Fibroblast of the conjunctiva (primary cell): ENCODE results near the gene YPEL4.
A peak's percentile ranks its signal among the peaks of the same experiment; 100 is the strongest.

Experiments
- DNase-seq: peaks from one replicate; pipeline ENCODE4 v3.0.0-alpha.2; 2010; ENCODE audit warnings: low read depth

Gene YPEL4

GRCh38 chr11:57632116-57632515 is 17.6 kb downstream of the YPEL4 start:
- DNase-seq, result no peak

GRCh38 chr11:57630171-57630570 is 19.5 kb downstream of the YPEL4 start:
- DNase-seq, result no peak

GRCh38 chr11:57626895-57627294 is 22.8 kb downstream of the YPEL4 start:
- DNase-seq, result no peak

- DNase-seq, result no peak
Observed at GRCh38 chr11:57624864-57625263, 24.8 kb downstream of the YPEL4 start.

- DNase-seq, result no peak
Observed at GRCh38 chr11:57622263-57622662, 27.4 kb downstream of the YPEL4 start.

- DNase-seq, result no peak
Observed at GRCh38 chr11:57620467-57620866, 29.2 kb downstream of the YPEL4 start.

- no peak for DNase-seq
Observed at GRCh38 chr11:57619331-57619730, 30.4 kb downstream of the YPEL4 start.

- DNase-seq, result no peak
Observed at GRCh38 chr11:57618438-57618837, 31.3 kb downstream of the YPEL4 start.

- DNase-seq, result no peak
Observed at GRCh38 chr11:57616595-57616994, 33.1 kb downstream of the YPEL4 start.

GRCh38 chr11:57615308-57615707 is 34.4 kb downstream of the YPEL4 start:
- DNase-seq, result no peak

- DNase-seq, result no peak
Observed at GRCh38 chr11:57614234-57614772, 35.4 kb downstream of the YPEL4 start.

- DNase-seq, result no peak
Observed at GRCh38 chr11:57610170-57610569, 39.5 kb downstream of the YPEL4 start.

GRCh38 chr11:57605028-57605420 is 44.7 kb downstream of the YPEL4 start:
- DNase-seq, result no peak

- DNase-seq, result no peak
Observed at GRCh38 chr11:57604296-57605027, 45.2 kb downstream of the YPEL4 start.

- DNase-seq, result no peak
Observed at GRCh38 chr11:57601297-57601696, 48.4 kb downstream of the YPEL4 start.

GRCh38 chr11:57599381-57599780 is 50.3 kb downstream of the YPEL4 start:
- no peak for DNase-seq

- DNase-seq, result no peak
Observed at GRCh38 chr11:57598831-57599155, 50.9 kb downstream of the YPEL4 start.

GRCh38 chr11:57597916-57598830 is 51.5 kb downstream of the YPEL4 start:
- DNase-seq, result peak; percentile 65

- peak; percentile 31 for DNase-seq
Observed at GRCh38 chr11:57597461-57597915, 52.2 kb downstream of the YPEL4 start, which contains the start of gene SERPING1. Gene SERPING1 (plus strand): TSS chr11:57597685. CDS start chr11:57598271, 586 bp downstream.

GRCh38 chr11:57596266-57596885 is 53.3 kb downstream of the YPEL4 start:
- DNase-seq, result no peak
